CD4-positive, alpha-beta T cell treated with Interleukin-6 for 4 hours (primary cell): Measurements from ENCODE around the gene ZNF141.
"Not testable (repeated sequence)": the region's sequence is repeated elsewhere in the genome, so short reads cannot be mapped to it uniquely, and the experiment has no call there.

Source experiments
- DNase-seq: peaks from one replicate; pipeline ENCODE4 v3.0.0-alpha.2; 2020; ENCODE audit warnings: mixed read lengths

The ZNF141 gene

DNA sequence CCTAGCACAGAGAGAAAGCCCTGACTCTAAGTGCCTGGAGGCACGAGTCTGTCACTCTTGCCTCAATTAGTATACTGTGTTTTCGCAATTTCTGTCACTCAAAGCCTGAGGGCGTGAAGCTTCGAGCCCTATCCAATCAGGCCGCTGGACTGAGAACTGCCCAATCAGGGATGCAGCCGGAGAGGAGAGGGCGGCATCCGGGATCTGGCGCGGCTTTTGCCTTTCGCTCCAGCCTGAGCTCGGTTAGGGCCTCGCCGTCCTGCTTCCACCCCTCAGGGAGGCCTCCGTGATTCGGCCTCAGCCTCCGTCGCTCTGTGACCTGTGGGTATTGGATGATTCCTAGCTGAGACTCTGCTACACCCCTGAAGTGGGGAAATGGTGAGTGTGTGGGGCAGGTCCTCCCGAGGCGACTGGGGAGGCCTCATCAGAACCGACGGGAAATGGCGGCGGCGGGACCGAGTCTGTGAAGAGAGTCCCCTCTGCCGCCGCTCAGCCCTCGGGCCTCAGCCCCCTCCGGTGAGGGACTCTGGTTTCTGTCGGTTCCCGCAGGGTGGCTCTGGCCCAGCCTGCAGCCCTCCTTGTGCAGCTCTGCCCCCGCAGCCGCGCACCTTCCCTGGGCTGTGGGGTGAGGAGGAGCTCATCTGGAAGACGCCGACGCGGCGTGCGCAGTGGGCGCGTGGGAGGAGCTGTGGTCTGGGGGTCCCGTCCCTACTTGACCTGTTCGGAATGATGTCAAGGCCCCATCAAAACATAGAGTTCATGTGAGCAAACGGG lies 48.5 kb downstream of the ZNF141 start:
- no peak for DNase-seq

DNA sequence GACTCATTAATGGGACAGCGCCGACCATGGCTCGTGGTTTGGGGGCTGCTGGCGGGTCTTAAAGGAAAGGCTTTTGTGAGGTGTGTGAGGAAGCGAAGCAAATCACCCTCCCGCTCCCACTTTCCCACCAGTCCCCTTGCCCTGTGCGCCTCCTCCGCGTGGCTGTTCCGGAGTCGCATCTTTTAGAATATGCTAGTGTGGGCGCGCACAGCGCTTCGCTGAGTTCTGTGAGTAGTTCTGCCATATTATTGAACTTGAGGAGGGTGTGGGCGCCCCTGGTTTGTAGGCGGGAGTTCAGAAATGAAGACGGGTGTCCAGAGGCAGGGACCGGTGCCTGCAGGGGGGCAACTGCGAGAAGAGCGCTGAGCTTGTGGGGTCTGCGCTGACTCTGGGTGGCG lies 49.1 kb downstream of the ZNF141 start:
- no peak for DNase-seq

DNA sequence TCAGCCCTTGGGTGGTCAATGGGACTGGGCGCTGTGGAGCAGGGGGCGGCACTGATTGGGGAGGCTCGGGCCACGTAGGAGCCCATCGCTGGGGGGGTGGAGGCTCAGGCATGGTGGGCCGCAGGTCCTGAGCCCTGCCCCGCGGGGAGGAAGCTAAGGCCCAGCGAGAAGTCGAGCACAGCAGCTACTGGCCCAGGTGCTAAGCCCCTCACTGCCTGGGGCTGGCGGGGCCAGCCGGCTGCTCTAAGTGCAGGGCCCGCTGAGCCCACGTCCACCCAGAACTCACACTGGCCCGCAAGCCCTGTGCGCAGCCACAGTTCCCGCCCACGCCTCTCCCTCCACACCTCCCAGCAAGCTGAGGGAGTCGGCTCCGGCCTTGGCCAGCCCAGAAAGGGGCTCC lies 66.4 kb downstream of the ZNF141 start:
- DNase-seq: no peak

DNA sequence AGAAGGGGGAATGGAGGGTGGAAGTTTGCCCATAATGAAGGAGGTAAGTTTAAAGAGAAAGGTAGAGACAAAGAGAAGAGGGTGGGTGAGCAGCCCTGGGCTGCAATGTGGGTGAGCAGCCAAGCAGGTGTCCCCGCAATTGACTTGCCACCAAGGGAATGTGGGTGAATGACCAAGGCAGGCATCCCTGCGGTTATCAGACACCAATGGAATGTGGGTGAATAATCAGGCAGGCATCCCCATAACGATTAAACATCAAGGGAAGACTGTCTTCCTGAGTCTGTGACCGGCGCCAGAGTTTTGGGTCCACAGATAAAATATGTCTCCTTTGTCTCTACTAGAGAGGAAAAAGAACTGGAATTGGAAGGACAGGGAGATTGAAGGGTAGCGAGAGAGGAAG lies 70.7 kb downstream of the ZNF141 start:
- DNase-seq: not testable (repeated sequence)

DNA sequence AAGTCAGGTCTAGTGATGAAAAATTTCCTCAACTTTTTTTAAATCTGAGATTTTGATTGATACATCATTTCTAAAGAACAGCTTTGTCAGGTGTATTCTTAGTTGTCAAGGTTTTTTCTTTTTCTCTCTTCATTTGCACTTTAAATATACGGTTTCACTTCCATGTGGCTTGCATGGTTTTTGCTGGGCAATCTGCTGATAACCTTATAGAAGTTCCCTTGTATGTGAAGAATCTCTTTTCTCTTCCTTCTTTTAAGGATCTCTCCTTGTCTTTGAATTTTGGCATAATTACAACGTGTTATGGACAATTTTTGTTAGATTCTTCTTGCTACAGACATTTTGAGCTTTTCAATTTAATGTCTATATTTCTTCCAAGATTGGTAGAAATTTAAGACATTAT lies 85.0 kb downstream of the ZNF141 start:
- no peak for DNase-seq
